Rectal smooth muscle tissue (tissue), 1 donor: ENCODE data around the gene APOL4.
"Not testable (repeated sequence)": the region's sequence is repeated elsewhere in the genome, so short reads cannot be mapped to it uniquely, and the experiment has no call there.

Source experiments
- H3K27ac ChIP-seq: one replicate; pipeline ENCODE4 v1.7.0; 2013; ENCODE audit warnings: low read depth, low read length, inconsistent platforms
- H3K27me3 ChIP-seq: one replicate; pipeline ENCODE4 v1.7.0; 2013; ENCODE audit warnings: low read length; ENCODE audit not compliant: control insufficient read depth, insufficient read depth
- H3K36me3 ChIP-seq: one replicate; pipeline ENCODE4 v1.7.0; 2013; ENCODE audit warnings: low read length; ENCODE audit not compliant: control insufficient read depth, insufficient read depth
- H3K4me1 ChIP-seq: one replicate; pipeline ENCODE4 v1.7.0; 2013; ENCODE audit warnings: low read length; ENCODE audit not compliant: control insufficient read depth, insufficient read depth
- H3K4me3 ChIP-seq: one replicate; pipeline ENCODE4 v1.7.0; 2013; ENCODE audit warnings: low read length
- H3K9ac ChIP-seq: one replicate; pipeline ENCODE4 v1.7.0; 2013; ENCODE audit warnings: low read length

Gene APOL4

GRCh38 chr22:36211237-36211861 lies 9.7 kb upstream of the APOL4 start:
- Histone ChIP-seq H3K36me3 (no peaks in the 10 kb centered on the region), H3K27ac (no peak overlapping the region), H3K4me3 (no peak overlapping the region), H3K9ac (no peak overlapping the region), H3K4me1 (no peaks in the 10 kb centered on the region), H3K27me3 (no peaks in the 10 kb centered on the region)

- no peak overlapping the region for H3K4me3 ChIP-seq
- no peaks in the 10 kb centered on the region for H3K36me3 ChIP-seq
- H3K9ac ChIP-seq, result no peak overlapping the region
- no peaks in the 10 kb centered on the region for H3K4me1 ChIP-seq
- H3K27me3 ChIP-seq, result no peaks in the 10 kb centered on the region
- no peak overlapping the region for H3K27ac ChIP-seq
These were observed 8.6 kb upstream of the APOL4 start for GRCh38 chr22:36210224-36210623.

GRCh38 chr22:36209488-36209908 lies 7.9 kb upstream of the APOL4 start:
- not testable (repeated sequence) for H3K36me3 ChIP-seq, H3K9ac ChIP-seq, H3K4me3 ChIP-seq, H3K27me3 ChIP-seq, H3K27ac ChIP-seq, H3K4me1 ChIP-seq

- Histone ChIP-seq H3K4me1 (no peaks in the 10 kb centered on the region), H3K27ac (no peak overlapping the region), H3K27me3 (no peaks in the 10 kb centered on the region), H3K36me3 (no peaks in the 10 kb centered on the region), H3K9ac (no peak overlapping the region), H3K4me3 (no peak overlapping the region)
These were observed 7.3 kb upstream of the APOL4 start for GRCh38 chr22:36208914-36209313.

GRCh38 chr22:36208162-36208765 lies 6.7 kb upstream of the APOL4 start:
- no peaks in the 10 kb centered on the region for H3K27me3 ChIP-seq
- no peaks in the 10 kb centered on the region for H3K4me1 ChIP-seq
- no peak overlapping the region for H3K27ac ChIP-seq
- no peaks in the 10 kb centered on the region for H3K36me3 ChIP-seq
- H3K9ac ChIP-seq, result no peak overlapping the region
- H3K4me3 ChIP-seq, result no peak overlapping the region

- Histone ChIP-seq H3K4me1 (peaks cover 6% of the 10 kb centered on the region), H3K27ac (no peak overlapping the region), H3K4me3 (no peak overlapping the region), H3K27me3 (no peaks in the 10 kb centered on the region), H3K36me3 (no peaks in the 10 kb centered on the region), H3K9ac (no peak overlapping the region)
These were observed 4.6 kb upstream of the APOL4 start for GRCh38 chr22:36206255-36206654.

GRCh38 chr22:36205573-36205972 lies 4.0 kb upstream of the APOL4 start:
- H3K27ac ChIP-seq, H3K36me3 ChIP-seq, H3K4me1 ChIP-seq, H3K4me3 ChIP-seq, H3K9ac ChIP-seq, H3K27me3 ChIP-seq: not testable (repeated sequence)

- Histone ChIP-seq H3K4me3 (no peak overlapping the region), H3K27ac (no peak overlapping the region), H3K9ac (no peak overlapping the region), H3K4me1 (peaks cover 6% of the 10 kb centered on the region), H3K27me3 (no peaks in the 10 kb centered on the region), H3K36me3 (no peaks in the 10 kb centered on the region)
These were observed 3.0 kb upstream of the APOL4 start for GRCh38 chr22:36204632-36205015.

GRCh38 chr22:36204001-36204631 lies 2.5 kb upstream of the APOL4 start:
- no peak overlapping the region for H3K4me3 ChIP-seq
- H3K27ac ChIP-seq, result no peak overlapping the region
- H3K9ac ChIP-seq, result no peak overlapping the region

GRCh38 chr22:36203441-36203840 lies 1.8 kb upstream of the APOL4 start:
- not testable (repeated sequence) for H3K4me3 ChIP-seq, H3K4me1 ChIP-seq, H3K27ac ChIP-seq, H3K9ac ChIP-seq, H3K27me3 ChIP-seq, H3K36me3 ChIP-seq

More at GRCh38 chr22:36204001-36204631, 2.5 kb upstream of the APOL4 start:
- peaks cover 6% of the 10 kb centered on the region for H3K4me1 ChIP-seq
- no peaks in the 10 kb centered on the region for H3K36me3 ChIP-seq
- H3K27me3 ChIP-seq, result no peaks in the 10 kb centered on the region

- not testable (repeated sequence) for H3K36me3 ChIP-seq, H3K27me3 ChIP-seq, H3K4me3 ChIP-seq, H3K9ac ChIP-seq, H3K4me1 ChIP-seq, H3K27ac ChIP-seq
These were observed 1.3 kb upstream of the APOL4 start for GRCh38 chr22:36202906-36203305.

- H3K4me1 ChIP-seq, H3K27me3 ChIP-seq, H3K9ac ChIP-seq, H3K36me3 ChIP-seq: not testable (repeated sequence)
- Histone ChIP-seq H3K27ac (peak overlapping the region; percentile 19), H3K4me3 (peak overlapping the region; percentile 51)
These were observed 584 bp downstream of the APOL4 start for GRCh38 chr22:36201025-36201424.

- Histone ChIP-seq H3K27ac (no peak overlapping the region), H3K36me3 (no peaks in the 10 kb centered on the region), H3K4me1 (peaks cover 12% of the 10 kb centered on the region), H3K27me3 (no peaks in the 10 kb centered on the region), H3K9ac (no peak overlapping the region), H3K4me3 (no peak overlapping the region)
These were observed 2.5 kb downstream of the APOL4 start for GRCh38 chr22:36199001-36199551.
